ENCODE measurements around the gene MYH14.

DNA sequence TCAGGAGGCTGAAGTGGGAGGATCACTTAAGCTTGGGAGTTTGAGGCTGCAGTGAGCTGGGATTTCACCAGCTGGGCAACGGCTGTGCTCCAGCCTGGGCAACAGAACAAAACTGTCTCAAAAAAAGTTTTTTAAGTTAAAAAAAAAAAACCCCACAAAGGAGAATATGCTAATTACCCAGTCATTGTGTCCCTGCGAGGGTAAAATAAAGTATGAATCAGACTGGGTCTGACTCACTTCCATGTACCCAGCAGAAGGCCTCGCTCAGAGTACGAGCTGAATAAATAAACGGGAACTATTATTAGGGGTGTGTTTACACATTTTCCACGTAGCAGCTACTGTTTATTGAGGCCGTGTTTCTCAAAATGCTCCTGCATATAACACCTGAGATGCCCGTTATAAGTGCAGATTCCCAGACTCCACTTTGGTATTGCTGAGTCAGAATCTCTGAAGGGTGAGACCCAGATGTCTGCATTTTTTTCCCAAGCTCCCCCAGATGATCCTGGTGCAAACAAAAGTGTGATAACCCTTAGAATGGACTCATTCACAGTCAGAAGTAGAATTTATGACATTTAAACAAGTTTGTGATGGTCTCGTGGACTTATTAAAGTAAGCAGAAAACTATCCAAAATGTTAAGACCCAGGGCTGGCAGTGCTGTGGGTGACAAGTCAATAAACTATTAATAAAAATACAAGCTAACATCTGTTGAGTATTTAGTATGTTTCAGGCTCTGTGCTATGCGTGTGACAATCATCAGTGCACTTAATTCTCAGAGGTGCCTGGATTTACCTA is 97.6 kb downstream of the MYH14 start:
- TF ChIP-seq, protein P1, sequence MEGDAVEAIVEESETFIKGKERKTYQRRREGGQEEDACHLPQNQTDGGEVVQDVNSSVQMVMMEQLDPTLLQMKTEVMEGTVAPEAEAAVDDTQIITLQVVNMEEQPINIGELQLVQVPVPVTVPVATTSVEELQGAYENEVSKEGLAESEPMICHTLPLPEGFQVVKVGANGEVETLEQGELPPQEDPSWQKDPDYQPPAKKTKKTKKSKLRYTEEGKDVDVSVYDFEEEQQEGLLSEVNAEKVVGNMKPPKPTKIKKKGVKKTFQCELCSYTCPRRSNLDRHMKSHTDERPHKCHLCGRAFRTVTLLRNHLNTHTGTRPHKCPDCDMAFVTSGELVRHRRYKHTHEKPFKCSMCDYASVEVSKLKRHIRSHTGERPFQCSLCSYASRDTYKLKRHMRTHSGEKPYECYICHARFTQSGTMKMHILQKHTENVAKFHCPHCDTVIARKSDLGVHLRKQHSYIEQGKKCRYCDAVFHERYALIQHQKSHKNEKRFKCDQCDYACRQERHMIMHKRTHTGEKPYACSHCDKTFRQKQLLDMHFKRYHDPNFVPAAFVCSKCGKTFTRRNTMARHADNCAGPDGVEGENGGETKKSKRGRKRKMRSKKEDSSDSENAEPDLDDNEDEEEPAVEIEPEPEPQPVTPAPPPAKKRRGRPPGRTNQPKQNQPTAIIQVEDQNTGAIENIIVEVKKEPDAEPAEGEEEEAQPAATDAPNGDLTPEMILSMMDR (IDR thresholded peaks at IDR 0.05) = no peak
- TF ChIP-seq POLR2A (IDR thresholded peaks at IDR 0.05) (no peak), POLR2AphosphoS5 (IDR thresholded peaks at IDR 0.05) (peak; percentile 73)
